NCI-H1436 treated with DMSO at 0.1 percent for 48 hours (cell line): ENCODE results near the gene CHD9.
"Not testable (repeated sequence)": the region's sequence is repeated elsewhere in the genome, so short reads cannot be mapped to it uniquely, and the experiment has no call there.

Experiments used
- DNase-seq: peaks from one replicate; lab custom pipeline; 2025; lab: John Stamatoyannopoulos, UW

CHD9 gene

DNA sequence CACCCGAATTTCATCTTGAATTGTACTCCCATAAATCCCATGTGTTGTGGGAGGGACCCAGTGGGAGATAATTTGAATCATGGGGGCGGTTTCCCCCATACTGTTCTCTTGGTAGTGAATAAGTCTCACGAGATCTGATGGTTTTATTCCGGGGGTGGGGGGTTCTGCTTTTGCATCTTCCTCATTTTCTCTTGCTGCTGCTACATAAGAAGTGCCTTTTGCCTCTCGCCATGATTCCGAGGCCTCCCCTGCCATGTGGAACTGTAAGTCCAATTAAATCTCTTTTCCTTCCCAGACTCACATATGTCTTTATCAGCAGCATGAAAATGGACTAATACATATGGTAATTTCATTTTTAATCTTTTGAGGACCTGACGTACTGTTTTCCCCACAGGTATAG lies 20.7 kb downstream of the CHD9 start:
- DNase-seq: not testable (repeated sequence)

DNA sequence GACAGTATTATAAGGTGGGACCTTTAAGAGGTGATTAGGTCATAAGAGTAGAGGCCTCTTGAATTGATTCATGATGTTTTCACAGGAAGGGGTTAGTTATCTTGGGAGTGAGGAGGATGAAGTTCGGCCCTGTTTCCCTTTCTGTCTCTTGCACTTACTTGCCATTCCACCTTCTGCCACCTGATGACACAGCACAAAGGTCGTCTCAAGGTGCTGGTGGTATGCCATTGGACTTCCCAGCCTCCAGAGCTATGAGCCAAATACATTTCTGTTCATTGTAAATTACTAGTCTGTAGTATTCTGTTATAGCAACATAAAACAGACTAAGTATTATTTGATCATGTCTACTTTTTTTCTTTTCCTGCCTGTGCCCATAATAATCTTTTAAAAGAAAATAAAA lies 23.5 kb downstream of the CHD9 start:
- DNase-seq: no peak

DNA sequence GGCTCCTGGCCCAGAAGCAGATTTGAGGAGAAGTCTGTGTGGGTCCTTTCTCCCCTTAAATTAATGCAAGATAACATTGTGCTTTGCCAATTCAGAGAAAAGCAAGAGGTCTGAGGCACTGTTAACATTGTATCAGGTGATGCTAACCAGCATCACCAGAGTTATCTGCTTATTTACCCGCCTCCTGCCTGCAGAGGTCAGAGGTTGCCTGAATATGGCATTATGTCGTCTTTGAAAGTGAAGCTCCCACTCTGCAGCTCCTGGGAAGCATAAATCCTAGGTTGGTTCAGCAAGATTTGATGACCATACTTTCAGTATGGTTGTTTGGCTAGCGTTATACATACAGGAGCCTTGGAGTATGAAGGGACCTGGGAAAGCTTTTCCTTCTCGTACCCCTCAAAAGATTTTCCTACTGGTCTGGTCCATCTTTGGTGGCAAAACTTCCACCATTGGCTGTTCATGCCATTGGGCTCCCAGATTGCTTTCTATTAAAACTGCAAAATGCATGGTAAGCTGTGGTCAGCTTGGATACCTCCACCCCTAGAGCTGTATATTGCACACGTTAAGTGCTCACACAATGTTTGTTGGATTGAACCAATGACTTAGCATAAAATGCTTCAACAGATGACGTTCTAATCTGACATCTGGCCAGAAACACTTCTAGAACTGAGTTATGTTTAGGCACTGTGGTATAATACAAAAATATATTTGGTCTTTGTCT lies 24.1 kb downstream of the CHD9 start:
- DNase-seq: no peak

DNA sequence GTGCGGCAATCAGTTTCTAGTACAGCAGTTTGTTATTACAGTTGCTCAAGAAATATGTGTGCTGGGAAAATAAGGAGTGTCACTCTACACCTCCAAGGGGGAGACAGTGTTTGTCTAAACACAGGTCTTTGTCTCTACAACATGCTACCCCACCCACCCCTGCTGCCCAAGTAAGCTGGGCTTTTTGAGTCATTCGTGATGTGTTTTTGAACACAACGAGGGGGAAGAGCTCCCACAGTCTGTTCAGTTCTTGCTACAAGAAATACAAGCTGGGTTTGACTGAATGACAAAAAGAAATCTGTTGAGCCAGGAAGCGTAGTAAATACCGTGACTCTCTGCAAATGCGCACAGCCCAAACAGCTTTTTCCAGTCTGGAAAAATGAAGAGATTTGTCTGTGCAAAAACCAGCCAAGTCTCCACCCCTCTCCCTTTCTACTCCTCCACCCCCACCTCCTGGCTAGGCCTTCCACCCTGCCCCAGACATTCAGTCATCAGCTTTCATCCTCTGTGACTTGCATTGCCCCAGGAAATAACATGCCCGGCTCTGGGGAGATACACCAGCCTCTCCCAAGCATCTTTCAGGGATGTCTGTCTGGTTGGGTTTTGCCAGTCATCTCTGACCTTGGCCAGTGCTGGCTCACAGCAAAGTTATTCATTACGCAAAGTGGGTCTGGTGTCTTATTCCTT lies 25.7 kb downstream of the CHD9 start:
- DNase-seq: no peak

DNA sequence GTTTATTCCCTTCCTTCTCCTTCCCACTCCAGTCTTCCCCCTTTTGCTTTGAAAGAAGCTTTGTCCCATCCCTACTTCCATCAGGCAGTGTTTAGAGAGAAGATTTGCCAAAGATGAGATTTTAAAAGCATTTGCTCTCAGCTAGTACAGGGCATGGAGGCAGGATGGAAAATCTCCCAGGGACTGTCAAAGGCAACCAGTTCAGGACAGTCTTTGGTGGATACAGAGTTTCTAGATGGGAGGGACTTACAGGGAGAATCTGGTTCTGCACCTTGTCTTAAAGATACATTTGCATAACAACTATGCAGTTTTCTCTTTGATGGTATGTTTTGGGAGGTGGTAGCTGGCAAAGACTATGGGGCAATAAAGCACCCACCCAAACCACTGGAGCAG lies 26.2 kb downstream of the CHD9 start:
- no peak for DNase-seq

DNA sequence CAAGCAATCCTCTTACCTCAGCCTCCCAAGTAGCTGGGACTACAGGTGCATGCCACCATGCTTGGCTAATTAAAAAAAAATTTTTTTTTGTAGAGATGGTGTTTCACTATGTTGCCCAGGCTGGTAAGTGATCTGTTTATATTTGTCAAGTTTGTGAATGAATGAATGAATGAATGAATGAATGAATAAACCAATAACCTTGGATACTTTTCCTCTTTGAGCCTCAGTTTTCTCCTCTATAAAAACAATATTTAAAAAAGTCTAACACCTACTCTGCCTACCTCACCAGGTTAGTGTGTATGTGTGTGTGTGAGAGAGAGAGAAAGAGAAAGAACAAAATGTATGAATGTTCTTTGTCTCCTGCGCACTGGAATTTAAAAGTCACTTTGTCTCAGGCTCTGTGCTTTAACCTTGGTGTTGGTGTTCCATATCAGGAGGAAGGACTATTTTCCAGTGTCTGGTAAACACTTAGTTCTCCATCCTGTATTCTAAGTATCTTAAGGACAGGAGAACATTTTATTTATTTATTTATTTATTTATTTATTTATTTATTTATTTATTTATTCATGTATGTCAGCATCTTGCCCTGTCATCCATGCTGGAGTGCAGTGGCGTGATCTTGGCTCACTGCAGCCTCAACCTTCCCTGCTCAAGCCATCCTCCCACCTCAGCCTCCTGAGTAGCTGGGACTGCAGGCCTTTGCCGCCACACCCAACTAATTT lies 27.1 kb downstream of the CHD9 start:
- no peak for DNase-seq

DNA sequence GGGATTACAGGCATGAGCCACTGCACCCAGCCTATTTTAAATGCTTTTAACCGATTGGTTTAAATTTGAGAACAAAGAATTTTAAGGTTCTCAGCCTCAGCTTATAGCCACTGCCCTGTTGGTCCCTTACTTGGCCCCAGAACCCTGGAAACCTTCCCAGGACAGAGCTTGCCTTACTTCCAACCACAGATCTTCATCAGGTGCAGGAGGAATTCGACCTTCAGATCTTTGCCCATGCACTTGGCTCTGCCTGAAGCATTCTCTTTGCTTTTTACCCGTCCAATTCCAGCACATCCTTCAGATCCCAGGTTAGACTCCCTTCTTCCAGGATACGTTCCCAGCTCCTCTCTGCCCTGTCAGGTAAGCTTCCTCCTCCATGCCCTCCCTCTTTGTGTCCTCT lies 27.7 kb downstream of the CHD9 start:
- no peak for DNase-seq

DNA sequence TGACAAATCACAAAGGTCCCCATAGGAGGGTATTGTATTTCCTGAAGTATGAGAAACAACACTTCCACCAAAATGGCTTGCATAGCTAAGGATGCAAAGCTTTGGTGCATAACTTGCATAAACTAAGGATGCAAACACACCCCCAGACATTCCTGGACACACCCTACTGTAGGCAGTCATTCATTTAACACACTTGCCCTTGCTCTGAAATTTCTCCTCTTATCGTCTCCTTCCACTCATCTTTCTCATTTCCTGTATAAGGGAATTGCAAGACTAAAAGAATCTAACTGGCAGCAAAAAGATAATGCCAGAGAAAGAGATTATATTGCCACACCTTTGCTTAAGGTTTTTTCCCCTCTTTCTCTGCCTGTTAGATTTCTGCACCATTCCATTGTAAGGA lies 28.3 kb downstream of the CHD9 start:
- no peak for DNase-seq

DNA sequence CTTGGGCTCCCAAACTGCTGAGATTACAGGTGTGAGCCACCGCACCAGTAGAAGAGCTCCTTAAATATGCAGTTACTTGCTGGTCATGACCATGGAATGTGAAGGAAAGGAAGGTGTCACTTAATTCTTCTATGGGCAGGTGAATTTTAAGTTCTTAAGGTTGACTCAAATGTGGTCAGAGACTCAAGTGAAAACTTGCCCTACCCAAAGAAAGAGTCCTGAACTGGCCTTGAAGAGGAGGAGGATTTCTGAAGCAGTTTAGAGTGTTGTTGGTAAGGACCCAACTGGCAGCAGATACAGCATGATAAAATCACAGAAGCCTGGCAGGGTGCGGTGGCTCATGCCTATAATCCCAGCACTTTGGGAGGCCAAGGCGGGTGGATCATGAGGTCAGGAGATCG lies 29.4 kb downstream of the CHD9 start:
- no peak for DNase-seq

DNA sequence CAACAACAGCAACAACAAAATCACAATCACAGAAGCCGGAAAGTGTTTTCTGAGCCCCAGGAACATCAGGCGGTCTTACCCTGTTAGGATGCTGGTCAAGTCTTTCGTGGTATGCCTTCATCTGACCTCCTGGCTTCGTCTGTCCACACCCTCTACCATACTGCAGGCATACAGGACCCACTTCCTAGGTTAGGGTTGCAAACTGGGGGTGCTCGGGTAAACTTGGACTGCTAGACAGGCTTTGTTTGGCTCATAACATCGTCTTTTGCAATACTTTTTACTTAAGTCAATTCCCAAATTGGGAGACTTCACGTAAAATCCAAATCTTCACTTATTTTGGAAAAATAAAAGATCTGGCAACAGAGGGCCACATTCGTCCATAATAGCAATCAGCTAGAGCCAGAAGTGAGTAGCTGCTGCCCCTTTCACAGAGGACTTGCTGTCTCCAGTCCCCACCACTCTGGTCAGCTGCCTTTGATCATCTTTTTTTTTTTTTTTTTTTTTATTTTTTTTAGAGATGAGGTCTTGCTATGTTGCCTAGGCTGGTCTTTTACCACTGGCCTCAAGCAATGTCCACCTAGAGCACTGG lies 30.0 kb downstream of the CHD9 start:
- DNase-seq: no peak

DNA sequence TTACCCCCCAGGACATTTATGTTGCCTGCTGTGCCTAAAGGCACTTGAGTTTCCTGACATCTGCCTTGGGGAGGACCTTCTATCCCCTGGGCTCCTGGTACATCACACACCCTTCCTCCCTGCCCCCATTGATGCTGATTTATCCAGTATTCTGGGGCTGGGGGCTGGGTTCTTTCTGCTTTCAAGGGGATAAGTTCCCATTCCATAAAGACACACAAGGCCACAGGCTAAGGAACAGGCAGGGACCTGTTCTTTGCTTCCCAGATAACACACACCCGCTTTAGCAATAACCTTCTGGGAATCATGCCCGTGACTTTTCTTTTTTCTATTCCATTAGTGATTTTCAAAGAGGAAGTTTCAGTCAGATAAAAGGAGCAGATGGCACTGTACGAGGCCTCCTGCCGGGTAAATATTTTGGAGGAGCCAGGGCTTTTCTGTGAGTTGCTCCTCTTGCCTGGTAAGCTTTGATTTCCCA lies 30.6 kb downstream of the CHD9 start:
- no peak for DNase-seq

DNA sequence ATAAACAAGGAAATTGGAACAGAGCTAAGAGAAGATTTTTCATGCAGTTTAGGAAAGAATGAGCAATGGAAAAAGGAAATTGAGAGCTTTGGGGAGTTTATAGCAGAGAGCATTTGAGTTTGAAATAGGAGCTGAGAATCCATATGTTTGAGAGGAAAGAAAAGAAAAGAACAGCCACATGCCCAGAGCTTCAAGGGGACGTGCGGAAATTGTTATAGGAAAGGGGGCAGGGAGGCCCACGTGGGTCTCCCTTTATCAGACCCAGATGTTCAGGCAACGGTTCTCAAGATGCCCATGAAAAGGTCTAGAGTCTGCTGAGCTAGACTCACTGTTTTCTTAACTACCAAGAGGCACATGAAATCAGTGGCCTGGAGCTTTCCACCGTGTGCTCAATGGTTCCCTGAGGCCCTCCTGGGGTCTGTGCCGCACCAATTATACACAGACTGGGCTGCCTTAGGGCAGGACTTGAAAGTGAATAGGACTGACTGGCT lies 31.2 kb downstream of the CHD9 start:
- DNase-seq: no peak

DNA sequence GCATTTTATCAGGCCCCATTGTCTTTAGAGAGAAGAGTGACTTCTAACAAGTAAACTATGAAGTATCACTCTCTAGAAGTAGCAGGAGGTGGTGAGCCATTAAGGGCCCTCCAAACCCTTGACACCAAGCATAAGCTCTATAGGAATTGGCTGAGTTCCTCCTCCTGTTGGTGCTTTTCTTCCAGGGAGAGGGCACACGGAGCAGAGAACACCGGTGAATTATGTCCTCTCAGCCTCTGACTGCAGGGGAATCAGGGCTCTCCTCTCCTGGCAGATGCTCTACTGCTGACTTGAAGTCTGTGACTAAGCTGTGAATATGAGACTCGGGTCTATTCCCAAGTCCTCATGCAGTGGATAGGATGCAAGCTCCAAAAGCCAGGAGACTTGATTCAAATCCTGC lies 32.3 kb downstream of the CHD9 start:
- no peak for DNase-seq

DNA sequence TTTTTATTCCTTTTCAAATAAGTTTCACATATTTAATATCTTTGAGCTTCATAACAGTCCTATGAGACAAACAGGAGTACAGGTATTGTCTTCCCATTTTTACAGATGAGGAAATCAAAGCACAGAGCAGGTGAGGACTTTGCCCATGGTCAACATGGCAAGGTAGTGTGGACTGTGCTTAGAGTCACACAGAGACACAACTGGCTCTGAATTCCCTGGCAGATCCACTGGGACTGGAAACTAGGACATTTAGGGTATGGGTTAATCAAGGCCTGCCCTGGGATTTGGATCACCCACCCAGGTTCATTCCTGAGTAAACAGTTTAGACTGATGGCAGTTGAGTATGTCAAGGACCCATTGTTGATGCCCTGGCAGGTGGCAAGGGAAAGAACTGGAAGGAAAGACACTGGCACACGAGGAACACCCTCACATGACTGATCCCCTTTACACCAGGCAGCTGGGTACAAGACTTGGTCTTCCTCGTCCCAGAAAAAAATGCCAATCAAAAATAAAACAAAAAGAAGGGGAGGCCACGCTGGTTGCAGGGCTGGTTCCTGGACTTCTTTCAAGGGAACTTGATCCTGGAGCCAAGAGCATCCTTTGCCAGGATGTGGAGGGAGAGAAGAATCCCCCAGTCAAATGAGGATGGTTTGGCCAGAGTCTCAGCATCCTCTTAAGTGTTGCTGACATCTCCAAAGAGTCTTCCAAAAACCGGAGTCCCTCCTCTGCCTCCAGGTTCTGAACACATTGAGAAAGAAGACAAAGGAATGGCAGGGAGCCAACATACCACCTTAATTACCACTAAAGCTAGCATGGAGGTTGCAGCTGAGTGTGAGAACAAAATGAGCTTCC lies 34.9 kb downstream of the CHD9 start:
- no peak for DNase-seq

DNA sequence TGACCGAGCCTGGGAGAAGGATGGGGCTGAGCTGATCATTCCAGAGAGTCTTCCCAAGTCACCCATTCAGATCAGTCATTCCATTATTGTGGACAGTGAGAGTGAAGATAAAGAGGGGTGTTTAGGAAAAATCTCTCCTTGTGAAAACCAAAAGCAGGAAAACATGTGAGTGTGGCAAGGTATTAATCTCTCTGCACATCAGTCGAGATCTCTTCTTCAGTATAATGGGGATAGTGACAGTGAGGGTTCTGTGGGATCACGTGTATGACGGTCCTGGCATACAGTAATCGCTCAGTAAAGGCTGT lies 35.4 kb downstream of the CHD9 start:
- DNase-seq: no peak

DNA sequence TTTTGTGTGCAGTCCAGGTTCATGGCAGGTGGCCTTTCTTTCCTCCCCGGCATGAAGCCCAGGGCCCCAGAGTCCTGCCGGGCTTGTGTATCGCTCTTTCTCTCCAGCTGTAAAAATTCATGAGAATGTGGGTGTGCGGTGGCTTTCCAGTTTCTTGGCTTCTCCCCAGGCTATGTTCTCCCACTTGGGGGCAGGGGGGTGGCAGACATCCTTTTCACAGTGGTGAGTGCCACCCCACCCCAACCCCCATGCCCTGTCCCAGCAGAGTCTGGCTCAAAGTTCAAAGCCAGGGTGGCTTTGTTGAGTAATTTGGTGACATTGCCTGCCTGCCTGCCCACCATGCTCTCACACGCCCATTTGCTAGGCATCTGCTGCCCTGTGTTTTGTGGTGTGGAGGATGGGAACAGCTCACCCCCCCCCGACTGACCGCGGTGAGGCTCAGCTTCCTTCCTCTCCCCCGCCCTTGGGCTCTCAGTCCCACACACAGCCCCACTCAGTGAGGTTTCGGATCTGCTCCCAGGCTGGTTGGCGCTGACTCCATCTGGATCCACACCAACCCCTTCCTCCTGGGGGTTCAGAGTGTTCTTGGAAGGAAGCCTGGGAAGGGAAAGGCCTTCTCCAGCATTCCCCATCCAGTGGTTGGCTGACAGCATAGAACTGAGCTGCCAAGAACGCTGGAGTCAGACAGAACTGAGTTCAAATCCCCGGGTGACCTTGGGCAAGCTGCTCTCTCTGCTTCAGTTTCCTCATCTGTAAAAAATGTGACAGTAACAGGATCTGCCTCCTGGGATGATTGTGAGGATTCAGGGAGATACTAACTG lies 36.0 kb downstream of the CHD9 start:
- no peak for DNase-seq

DNA sequence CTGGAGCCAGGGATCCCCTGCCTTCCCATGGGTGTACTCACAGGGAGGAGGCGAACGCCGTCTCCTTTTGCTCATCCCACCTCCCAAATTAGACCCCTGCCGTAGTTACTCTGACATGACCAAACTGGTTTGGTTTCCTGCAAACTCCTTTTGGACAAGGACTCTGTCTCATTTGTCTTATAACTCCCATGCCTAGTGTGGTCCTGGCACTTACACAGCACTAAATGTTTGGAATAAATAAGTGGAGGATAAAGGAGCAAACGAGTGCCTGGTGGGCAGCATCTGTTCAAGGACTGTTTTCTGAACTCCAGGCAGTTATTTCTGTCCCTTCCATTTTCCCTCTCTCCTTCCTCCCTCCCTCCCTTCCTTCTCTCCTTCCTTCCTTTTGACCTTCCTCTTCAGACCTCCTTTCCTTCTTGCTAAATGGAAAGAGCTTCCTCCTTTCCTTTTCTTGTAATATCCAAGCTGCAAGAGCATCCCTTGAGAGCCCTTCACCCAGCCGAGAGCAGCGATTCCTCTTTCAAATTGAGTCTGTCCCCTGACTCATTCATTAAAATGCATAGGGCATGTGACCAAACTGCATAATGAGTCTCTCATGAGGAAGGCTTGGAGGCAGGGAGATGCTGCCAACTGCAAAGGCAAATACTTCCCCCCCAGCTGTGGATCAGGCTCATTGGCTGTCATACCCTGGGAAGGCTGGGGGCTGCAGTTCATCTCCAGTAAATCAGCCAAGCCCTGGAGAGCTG lies 36.8 kb downstream of the CHD9 start:
- DNase-seq: peak; percentile 92

DNA sequence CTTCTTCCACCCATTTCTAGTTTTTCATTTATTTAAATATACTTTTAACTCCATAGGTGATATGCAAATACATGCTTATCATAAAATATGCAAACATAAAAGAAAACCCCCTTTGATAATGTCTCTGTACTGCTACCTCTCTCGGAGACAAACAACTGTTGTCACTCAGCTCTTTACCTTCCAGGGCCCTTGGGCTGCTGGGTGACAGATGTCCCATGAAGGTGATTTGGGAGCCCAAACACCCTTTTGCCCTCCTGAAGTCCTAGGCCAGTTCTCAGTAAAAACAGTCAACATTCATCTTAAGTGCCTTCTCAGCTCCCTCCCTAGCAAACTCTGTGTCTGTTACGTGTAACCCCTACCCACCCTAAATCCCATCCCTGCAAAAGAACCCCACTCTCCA lies 37.5 kb downstream of the CHD9 start:
- DNase-seq: no peak

DNA sequence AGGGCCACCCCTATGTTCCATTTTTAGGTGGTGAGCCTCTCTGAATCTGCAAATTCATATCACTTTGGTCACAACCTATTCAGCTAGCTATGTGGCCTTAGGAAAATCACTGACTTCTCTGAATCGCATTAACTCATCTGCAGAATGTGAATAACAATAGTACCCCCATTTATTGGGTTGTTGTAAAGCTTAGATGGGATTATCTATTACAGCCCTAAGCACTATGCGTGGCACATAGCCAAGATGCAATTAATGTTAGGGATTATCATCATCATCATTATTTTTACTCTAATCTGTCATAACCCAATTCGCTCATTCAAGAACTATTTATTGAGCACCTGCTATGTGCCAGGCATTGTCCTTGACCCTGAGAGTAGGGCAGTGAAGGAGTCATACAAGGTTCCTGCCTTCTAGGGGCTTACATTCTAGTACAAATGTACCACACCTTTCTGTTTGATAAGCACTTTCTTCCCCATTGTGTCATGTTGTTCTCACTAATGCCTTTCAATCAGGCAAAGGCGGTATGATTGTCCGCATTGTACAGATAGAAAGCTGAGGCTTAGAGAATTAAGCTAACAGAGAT lies 38.5 kb downstream of the CHD9 start:
- DNase-seq: no peak
